Neuron (in vitro differentiated cells): ENCODE data around the gene KLC3.

Experiments
- H2AFZ ChIP-seq: one replicate; pipeline ENCODE4 v1.6.1; 2013; ENCODE audit warnings: low read depth, mild to moderate bottlenecking, inconsistent platforms, low read length, moderate library complexity
- H3K27me3 ChIP-seq: one replicate; pipeline ENCODE4 v1.6.1; 2013; ENCODE audit warnings: low read length; ENCODE audit not compliant: insufficient read depth
- H3K36me3 ChIP-seq: one replicate; pipeline ENCODE4 v1.6.1; 2013; ENCODE audit warnings: low read length; ENCODE audit not compliant: insufficient read depth
- H3K4me1 ChIP-seq: one replicate; pipeline ENCODE4 v1.6.1; 2013; ENCODE audit warnings: low read length; ENCODE audit not compliant: insufficient read depth
- H3K4me3 ChIP-seq: 2 replicates; pipeline ENCODE4 v1.5.1; 2013; ENCODE audit warnings: mild to moderate bottlenecking, low read length, moderate library complexity
- H3K9me3 ChIP-seq: one replicate; pipeline ENCODE4 v1.6.1; 2013; ENCODE audit warnings: low read length

KLC3 gene

DNA sequence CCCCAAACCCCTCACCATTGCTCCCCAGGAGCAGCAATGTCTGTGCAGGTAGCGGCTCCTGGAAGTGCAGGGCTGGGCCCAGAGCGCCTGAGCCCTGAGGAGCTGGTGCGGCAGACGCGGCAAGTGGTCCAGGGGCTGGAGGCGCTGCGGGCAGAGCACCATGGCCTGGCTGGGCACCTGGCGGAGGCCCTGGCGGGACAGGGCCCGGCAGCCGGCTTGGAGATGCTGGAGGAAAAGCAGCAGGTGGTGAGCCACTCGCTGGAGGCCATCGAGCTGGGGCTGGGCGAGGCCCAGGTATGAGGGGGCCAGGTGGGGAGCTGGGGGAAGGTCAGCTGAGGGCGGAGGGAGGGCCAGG lies 4.9 kb downstream of the KLC3 start:
- Histone ChIP-seq H3K27me3 (peaks cover 28% of the 10 kb centered on the region), H3K4me3 (no peak overlapping the region), H2AFZ (no peak overlapping the region), H3K9me3 (peaks cover 2% of the 10 kb centered on the region), H3K36me3 (peaks cover 3% of the 10 kb centered on the region), H3K4me1 (no peaks in the 10 kb centered on the region)

DNA sequence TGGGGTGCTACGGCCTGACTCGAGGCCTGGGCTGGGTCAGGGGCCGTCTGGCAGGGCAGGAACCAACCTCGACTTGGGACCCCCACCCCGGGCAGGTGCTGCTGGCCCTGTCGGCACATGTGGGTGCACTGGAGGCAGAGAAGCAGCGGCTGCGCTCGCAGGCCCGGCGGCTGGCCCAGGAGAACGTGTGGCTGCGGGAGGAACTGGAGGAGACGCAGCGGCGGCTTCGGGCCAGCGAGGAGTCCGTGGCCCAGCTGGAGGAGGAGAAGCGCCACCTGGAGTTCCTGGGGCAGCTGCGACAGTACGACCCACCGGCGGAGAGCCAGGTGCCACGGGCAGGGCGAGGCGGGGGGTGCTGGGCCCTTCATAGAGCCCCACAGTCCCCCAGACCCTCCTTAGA lies 5.9 kb downstream of the KLC3 start:
- Histone ChIP-seq H3K4me1 (no peaks in the 10 kb centered on the region), H2AFZ (no peak overlapping the region), H3K4me3 (no peak overlapping the region), H3K27me3 (peaks cover 18% of the 10 kb centered on the region), H3K36me3 (peaks cover 8% of the 10 kb centered on the region), H3K9me3 (peaks cover 2% of the 10 kb centered on the region)

DNA sequence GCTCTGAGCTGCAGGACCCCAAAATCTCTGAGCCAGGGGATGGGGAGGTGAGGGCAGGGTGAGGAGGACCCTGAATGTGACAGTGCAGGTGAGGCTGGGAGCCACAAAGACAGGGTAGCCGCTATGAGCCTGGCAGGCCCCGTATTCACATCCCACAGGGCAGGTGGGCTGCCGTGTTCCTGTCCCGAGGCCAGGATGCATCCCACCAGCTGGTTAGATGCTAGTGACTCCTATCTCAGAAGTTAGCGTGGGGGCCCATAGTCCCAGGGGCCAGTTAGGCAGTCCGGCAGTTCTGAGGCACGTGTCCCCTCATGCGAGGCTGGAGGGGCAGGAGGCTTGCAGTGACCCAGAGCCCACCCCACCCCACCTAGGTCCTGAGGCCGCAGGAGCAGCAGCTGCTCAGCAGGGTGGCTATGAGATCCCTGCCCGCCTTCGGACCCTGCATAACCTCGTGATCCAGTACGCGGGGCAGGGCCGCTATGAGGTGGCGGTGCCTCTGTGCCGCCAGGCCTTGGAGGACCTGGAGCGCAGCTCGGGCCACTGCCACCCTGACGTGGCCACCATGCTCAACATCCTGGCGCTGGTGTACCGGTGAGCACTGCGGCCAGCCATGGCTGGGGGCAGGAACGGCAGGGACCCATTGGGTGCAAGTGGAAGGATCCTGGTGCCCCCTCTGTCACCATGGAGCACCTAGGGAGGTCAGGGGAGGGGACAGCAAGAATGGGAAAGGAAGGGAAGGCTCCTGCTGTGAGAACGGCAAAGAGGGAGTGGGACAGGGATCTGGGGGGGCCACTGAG lies 7.2 kb downstream of the KLC3 start:
- Histone ChIP-seq H3K36me3 (peaks cover 21% of the 10 kb centered on the region), H3K4me3 (no peak overlapping the region), H2AFZ (no peak overlapping the region), H3K4me1 (no peaks in the 10 kb centered on the region), H3K9me3 (peaks cover 2% of the 10 kb centered on the region), H3K27me3 (peaks cover 9% of the 10 kb centered on the region)

DNA sequence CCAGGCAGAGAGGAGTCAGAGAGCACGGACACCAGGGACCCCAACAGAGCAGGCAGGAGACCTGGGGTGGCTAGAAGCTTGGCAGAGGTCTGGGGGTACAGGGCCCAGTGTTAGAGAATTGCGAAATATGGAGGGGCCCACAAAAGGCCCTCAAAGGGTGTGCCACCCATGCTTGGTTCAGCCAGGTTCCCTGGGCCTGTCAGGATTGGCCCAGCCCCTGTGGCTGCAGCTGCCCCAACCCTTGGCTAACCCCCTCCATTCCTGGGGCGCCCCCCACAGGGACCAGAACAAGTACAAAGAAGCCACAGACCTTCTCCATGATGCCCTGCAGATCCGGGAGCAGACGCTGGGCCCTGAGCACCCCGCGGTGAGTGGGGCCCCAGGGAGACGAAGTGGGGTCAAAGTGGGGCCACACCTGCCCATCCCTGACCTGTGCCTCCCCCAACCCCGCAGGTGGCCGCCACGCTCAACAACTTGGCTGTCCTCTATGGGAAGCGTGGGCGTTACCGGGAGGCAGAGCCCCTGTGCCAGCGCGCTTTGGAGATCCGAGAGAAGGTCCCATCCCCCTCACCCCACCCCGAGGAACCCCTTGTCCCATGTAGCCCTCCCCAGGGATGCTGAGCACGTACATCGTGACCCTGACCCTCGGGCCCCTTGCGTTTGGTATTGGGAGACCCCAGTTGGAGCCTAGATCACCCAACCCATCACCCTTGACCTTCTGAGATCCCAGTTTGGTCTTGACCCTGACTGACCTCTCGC lies 8.0 kb downstream of the KLC3 start:
- H3K27me3 ChIP-seq = peaks cover 6% of the 10 kb centered on the region
- no peak overlapping the region for H2AFZ ChIP-seq
- H3K36me3 ChIP-seq = peaks cover 28% of the 10 kb centered on the region
- no peak overlapping the region for H3K4me3 ChIP-seq
- H3K9me3 ChIP-seq = no peaks in the 10 kb centered on the region
- no peaks in the 10 kb centered on the region for H3K4me1 ChIP-seq

DNA sequence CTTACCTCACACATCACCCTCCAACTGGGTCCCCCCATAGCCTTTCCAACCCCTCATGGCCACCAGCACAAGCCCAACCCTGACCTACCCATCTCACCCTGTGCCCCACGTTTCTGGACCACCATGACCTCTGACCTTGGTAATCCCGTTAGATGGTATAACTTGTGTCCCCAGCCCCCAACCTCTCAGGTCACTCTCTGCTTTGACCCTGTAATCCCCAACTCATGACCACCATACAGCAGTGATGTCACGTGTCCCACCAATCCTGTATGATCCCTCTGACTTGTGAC lies 8.5 kb downstream of the KLC3 start:
- H3K27me3 ChIP-seq = peaks cover 6% of the 10 kb centered on the region
- H2AFZ ChIP-seq = no peak overlapping the region
- H3K4me3 ChIP-seq = no peak overlapping the region
- H3K9me3 ChIP-seq = no peaks in the 10 kb centered on the region
- peaks cover 34% of the 10 kb centered on the region for H3K36me3 ChIP-seq
- H3K4me1 ChIP-seq = no peaks in the 10 kb centered on the region

DNA sequence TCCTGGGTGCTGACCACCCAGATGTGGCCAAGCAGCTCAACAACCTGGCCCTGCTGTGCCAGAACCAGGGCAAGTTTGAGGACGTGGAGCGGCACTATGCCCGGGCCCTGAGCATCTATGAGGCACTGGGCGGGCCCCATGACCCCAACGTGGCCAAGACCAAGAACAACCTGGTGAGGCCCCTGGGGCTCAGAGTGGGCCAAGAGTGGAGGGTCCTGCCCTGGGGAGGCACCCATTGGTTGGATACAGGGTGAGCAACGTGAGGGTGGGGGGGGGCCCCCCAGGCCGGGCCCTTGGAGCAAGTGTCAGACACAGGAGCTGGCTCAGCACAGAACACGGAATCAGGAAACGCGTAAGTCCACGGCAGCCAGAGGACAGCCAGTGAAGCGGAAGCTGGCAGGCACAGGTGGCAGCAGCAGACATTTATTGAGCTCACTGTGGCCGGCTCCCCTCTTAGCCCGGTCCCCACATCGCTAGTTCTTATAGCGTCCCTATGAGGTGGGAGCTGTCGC lies 8.9 kb downstream of the KLC3 start:
- Histone ChIP-seq H3K27me3 (peaks cover 6% of the 10 kb centered on the region), H3K4me3 (no peak overlapping the region), H3K4me1 (no peaks in the 10 kb centered on the region), H2AFZ (no peak overlapping the region), H3K36me3 (peaks cover 37% of the 10 kb centered on the region), H3K9me3 (no peaks in the 10 kb centered on the region)

DNA sequence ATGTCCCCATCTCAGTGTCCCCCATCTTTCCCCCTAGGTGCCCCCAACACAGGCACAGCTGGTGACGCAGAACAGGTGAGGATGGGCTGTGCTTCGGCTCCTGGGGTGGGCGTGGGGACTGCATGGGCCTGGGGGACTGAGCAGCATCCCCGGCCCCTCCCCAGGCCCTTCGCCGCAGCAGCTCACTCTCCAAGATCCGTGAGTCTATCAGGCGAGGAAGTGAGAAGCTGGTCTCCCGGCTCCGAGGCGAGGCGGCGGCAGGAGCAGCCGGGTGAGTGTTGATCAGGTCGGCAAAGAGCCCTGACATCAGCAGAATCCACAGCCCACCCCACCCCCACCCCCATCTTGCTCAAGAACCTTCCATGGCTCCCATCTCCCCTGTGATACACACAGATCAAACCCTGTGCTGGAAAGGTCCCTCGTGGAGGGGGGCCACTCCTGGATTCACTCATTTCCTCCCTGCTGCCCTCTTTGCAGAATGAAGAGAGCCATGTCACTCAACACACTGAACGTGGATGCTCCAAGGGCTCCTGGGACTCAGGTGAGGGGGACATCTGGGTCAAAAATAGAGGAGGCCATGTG lies 10.0 kb downstream of the KLC3 start:
- no peak overlapping the region for H3K4me3 ChIP-seq
- no peaks in the 10 kb centered on the region for H3K27me3 ChIP-seq
- H3K4me1 ChIP-seq = no peaks in the 10 kb centered on the region
- H2AFZ ChIP-seq = no peak overlapping the region
- no peaks in the 10 kb centered on the region for H3K9me3 ChIP-seq
- peaks cover 44% of the 10 kb centered on the region for H3K36me3 ChIP-seq

DNA sequence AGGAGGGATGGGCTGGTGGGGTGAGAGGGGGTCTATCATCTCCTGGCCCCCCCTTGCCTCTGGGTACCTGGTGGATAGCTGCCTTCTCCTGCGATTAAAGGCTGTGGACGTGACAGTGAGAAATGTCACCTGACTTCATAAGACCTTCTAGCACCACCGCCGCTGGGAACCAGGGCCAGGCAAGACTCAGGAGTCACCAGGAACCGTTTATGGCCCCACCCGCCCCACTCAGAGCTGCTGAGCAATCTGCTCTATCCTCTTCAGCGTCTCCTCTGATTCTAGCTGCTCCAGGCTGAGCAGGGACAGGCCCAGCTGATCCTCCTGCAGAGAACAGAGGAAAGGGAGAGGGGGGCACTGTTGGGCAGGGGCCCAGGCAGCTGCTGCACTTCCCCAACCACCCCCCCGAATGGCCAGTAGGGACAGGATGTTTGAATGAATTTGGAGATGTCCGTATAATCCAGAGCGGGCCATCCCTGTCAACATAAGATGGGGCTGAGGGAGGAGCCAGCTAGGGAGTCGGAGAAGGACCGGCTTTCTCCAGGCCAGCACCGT lies 10.9 kb downstream of the KLC3 start:
- Histone ChIP-seq H3K9me3 (no peaks in the 10 kb centered on the region), H2AFZ (no peak overlapping the region), H3K27me3 (no peaks in the 10 kb centered on the region), H3K4me3 (no peak overlapping the region), H3K36me3 (peaks cover 53% of the 10 kb centered on the region), H3K4me1 (no peaks in the 10 kb centered on the region)

DNA sequence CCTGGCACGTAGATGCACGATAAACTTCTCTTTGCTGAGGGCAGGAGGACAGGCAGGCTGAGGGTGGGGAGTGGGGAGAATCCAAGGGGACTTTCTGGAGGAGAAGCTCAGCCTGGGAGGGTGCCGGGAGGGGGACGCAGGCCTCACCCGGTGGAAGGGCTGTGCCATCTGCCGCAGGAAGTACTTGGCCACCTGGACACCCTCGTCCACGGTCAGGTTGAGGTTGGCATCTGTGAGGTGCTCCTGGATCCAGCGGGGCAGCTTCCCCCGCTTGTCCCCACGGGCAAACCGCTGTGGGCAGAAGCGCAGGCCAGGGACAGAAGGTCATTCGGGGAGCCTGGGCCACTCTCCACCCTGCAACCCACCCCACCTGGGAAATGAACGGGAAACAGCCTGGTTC lies 11.5 kb downstream of the KLC3 start:
- peaks cover 58% of the 10 kb centered on the region for H3K36me3 ChIP-seq
- H3K4me1 ChIP-seq = peaks cover under 1% of the 10 kb centered on the region
- H3K27me3 ChIP-seq = no peaks in the 10 kb centered on the region
- H2AFZ ChIP-seq = no peak overlapping the region
- no peaks in the 10 kb centered on the region for H3K9me3 ChIP-seq
- no peak overlapping the region for H3K4me3 ChIP-seq

DNA sequence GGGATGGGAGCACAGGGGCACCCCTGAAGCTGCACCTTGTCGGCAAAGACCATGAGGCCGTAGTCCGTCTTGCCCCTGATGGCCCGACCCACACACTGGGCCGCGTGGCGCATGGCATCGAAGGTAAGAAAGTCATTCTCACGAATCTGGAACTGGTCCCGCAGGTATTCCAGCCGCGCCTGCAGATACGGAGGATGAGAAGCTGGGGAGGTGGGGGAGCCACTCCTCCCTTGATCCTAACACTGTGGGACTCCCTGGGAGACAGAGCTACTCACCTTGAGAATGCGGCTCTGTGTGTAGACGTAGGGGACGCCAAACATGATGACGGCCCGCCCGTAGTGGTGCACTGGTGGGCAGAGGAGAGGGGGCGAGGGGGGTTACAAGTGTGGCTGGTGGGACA lies 11.9 kb downstream of the KLC3 start:
- peaks cover 62% of the 10 kb centered on the region for H3K36me3 ChIP-seq
- no peak overlapping the region for H2AFZ ChIP-seq
- no peak overlapping the region for H3K4me3 ChIP-seq
- peaks cover 2% of the 10 kb centered on the region for H3K4me1 ChIP-seq
- H3K27me3 ChIP-seq = no peaks in the 10 kb centered on the region
- no peaks in the 10 kb centered on the region for H3K9me3 ChIP-seq

DNA sequence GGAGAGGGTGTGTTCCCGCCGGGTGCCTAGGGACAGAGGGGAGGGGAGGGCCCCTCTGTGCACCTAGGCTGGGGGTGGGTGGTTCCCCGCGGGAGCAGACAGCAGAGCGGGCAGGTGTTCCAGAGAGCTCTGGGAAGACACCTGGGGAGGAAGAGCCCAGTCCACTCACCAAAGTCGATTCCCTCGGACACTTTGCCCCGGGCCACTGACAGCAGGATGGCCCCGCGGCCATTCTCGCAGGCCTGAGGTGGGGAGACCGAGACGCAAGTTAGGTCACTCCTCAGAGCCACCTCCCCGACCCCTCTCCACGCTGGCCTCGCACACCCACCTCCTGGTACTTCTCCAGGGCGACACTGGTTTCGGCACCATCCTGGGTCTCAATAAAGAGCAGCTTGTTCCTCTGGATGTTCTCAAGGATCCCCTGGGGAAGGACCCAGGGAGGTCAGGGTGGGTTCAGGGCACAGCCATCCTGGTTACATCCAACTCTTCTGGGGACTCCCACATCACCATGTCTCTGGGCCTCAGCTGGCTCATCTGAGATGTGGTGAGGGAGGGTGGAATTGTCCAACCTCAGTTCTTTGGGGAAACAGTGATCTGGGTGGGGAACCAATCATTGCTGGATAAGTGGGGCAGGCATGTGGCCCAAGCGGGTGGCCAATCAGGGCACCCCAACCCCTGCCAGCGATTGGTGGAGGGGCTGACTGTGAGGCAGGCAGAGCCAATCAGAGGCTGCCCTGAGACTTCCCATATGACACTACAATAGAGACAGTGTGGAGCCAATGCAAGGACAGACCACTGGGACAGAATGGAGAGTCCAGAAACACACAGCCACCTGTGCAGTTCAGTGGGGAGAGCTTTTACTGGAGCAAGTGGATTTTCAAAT lies 12.6 kb downstream of the KLC3 start:
- no peak overlapping the region for H3K4me3 ChIP-seq
- H3K36me3 ChIP-seq = peaks cover 66% of the 10 kb centered on the region
- H2AFZ ChIP-seq = no peak overlapping the region
- H3K9me3 ChIP-seq = no peaks in the 10 kb centered on the region
- peaks cover 2% of the 10 kb centered on the region for H3K4me1 ChIP-seq
- H3K27me3 ChIP-seq = no peaks in the 10 kb centered on the region

DNA sequence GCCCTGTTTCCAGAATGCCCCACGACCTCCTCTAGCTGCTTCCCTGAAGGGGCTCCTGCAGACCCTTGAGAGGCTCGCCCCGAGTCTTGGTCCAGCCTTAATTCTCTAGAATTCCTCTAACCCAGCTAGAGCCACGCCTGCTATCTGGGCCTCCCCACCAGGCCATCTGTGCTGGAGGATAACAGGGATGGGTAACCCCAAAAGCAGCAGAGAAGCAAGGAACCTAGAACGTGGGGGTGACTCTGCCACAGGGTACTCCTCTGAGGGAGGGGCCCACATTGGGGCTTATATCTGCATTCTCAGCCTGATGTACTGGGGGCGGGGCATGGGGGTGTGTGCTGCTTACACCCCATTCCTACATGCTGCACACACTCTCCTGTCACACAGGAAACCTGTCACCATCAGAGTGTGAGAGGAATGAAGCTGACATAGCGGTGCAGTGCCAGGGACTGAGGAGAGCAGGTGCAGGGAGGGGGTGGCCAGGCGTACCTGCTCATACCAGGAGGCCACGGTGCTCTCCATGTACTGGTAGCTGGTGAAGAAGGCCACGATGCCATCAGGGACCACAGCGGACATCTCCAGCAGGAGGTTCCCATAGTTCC lies 13.8 kb downstream of the KLC3 start:
- H3K4me3 ChIP-seq = no peak overlapping the region
- no peaks in the 10 kb centered on the region for H3K9me3 ChIP-seq
- no peak overlapping the region for H2AFZ ChIP-seq
- H3K4me1 ChIP-seq = peaks cover 2% of the 10 kb centered on the region
- peaks cover 71% of the 10 kb centered on the region for H3K36me3 ChIP-seq
- H3K27me3 ChIP-seq = no peaks in the 10 kb centered on the region
